ENCODE data around the gene ZDHHC8.

Gene ZDHHC8

DNA sequence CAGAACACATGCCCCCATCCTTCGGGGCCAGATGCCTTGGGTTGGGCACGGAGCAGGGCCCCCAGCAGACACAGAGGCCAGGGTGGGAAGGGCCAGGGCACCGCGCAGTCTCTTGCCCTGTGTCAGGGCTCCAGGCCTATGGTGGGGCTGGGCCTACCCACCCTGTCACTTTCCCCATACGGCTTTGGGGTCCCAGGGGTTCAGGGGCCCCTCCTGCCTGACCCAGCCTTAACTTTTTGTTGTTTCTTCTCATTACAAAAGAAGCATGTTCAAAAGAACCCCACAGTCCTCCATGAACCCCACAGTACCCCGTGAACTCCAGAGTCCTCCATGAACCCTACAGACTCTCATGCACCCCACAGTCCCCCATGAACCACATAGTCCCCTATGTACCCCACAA is 52.2 kb downstream of the ZDHHC8 start:
- DNase-seq: no peak

- DNase-seq: no peak
These were observed 53.0 kb downstream of the ZDHHC8 start for GRCh38 chr22:20184501-20185165.

DNA sequence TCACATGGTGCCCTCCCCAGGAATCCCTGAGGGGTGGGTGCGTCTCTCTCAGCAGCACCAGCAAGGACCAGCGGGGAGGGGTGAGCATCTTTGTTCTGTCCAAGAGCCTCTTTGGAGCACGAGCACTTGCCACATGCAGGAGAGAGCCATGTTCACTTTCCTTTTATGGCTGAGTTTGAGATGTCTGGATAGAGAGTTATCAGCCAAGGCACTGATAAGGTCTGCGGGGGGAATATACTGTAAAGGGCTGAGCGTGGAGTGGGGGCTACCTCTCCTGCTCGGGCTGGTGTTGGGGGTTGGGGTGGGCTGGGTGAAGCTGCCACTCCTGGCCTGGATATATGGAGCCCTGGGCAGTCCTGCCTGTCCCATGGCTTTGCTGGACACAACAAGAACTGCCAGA is 54.1 kb downstream of the ZDHHC8 start:
- no peak for DNase-seq

- DNase-seq: no peak
These were observed 54.7 kb downstream of the ZDHHC8 start for GRCh38 chr22:20186183-20186870.

GRCh38 chr22:20186871-20187546 is 55.4 kb downstream of the ZDHHC8 start:
- DNase-seq: no peak

DNA sequence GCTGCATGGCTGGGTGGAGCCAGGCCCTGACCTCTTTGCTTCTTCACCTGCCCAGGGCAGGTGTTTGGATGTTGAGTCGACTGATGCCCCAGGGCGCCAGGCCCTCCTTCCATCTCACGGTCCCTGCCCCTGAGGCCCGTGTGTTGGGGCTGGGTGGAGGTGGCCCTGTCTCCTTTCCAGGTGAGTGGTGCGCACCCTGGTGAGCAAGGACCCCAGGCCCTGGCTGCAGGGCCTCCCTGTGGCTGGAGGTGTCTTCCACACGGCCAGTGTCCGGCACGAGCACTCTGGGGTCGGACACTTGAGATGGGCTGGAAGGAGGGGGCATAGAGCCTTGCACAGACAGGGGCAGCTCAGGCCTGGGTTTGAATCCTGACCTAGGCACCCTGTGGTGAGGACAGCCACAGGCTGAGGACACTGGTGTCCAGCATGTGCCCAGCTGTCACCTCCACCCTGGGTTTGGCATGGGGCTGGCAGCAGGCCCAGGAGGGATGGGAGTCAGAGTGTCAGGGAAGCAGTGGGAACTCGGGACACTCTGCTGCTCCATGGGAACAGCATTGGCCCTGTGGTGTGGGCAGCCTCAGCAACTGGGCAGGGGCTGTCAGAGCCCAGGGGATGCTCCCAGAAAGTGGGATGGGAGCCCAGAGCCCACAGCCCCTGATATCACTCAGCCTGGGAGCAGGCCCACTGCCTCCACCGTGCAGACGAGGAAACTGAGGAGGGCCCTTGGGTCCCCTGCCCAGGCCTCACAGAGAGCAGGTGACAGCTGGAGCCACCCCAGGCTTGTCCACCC is 56.4 kb downstream of the ZDHHC8 start:
- no peak for DNase-seq

DNA sequence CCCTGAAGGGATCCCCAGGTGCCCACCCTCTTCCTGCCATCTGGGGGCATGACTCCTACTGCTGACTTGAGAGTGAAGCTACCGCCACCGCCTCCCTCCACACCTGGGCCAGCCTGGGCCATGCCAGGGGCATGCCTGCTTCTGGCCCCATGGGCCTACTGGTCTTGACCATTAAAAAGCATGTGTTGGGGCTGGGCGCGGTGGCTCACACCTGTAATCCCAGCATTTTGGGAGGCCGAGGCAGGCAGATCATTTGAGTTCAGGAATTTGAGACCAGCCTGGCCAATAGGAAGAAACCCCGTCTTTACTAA is 56.9 kb downstream of the ZDHHC8 start:
- no peak for DNase-seq

DNA sequence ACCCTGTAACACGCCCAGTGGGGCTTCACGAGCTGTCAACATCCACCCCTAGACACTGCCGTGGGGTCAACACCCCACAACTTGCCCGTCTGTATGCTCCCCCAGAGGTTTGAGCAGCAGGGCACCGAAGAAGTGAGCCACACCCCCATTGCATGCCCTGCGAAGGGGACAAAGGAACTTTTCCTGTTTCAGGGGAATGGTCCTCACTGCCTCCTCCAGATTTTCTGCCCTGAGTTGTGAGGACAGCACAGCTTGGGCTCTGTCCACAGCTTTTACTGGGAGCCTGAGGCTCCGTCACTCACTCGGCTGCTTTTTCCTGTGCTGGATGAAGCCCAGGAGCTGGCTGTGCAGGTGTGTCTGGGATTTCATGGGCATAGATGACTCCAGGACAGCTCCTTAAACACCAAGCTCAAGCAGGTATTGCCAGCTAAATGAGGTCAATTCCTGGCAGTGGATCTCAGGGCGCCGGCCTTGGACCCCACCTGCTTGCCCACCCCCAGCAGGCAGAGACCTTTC is 59.5 kb downstream of the ZDHHC8 start:
- DNase-seq: no peak

GRCh38 chr22:20191803-20192202 is 60.2 kb downstream of the ZDHHC8 start:
- no peak for DNase-seq

DNA sequence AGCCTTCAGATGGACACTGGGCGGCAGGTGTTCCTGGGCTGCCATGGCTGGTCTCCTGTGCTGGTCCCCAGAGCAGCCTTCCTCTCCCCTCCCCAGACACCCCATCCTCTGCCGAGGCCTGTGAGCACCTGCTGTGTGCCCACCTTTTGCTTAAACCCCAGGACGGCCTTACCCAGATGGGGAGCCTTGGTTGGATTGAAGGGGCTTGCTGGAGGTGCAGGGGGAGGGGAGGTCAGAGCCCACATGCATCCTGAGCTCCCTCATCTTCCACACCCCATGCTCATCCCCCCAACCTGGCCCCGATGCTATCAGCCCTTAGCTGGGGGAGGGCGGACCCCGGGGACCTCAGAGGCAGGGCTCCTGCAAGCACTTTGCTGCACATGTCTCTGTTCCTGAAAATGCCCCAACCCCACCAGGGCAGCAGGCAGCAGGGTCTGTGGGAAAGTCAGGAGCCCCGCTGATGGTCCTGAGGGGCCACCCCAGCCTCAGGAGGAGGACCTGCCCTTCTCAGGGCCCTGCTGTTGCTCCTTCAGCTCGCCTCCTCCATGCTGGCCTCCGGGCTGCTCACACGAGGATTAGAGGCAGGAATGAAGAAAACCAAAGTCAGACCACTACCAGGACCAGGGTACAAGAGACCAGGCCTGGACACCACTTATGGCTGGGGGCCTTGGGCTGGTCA is 60.8 kb downstream of the ZDHHC8 start:
- no peak for DNase-seq

DNA sequence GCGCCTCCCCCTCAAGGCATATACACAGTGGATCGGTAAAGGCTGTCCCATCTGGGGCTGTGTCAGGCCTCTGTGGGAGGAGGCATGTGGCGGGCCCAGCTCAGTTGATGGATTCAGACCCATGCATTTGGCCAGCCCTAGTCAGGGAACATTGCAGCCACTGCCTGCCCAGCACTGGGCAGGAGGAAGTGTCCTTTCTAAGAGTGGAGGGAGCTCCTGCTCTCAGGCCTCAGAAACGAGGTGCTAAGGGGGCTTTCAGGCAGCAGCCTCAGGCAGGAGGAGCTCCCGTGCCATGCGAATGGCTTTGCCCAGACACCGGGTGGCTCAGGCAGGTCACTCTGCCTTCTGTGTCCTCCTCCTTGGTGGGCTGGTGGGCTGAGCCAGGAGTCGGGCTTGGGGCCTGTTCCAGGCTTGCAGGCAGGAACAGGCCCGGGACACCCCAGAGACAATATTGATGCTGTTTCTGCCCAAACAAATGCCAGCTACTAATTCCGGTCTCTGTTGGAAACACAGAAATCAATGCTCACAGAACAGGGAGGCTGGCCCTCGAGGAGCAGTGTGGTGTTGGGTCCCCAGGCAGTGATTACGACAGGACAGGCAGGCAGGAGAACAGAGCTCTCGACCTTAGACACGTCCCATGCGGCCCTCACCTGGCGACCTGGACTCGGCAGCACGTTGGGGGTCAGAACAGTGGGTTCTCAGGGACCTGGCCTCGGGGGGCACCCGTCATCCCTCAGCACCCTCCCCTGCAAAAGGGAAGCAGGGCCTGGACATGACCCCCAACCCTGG is 61.6 kb downstream of the ZDHHC8 start:
- DNase-seq: no peak

DNA sequence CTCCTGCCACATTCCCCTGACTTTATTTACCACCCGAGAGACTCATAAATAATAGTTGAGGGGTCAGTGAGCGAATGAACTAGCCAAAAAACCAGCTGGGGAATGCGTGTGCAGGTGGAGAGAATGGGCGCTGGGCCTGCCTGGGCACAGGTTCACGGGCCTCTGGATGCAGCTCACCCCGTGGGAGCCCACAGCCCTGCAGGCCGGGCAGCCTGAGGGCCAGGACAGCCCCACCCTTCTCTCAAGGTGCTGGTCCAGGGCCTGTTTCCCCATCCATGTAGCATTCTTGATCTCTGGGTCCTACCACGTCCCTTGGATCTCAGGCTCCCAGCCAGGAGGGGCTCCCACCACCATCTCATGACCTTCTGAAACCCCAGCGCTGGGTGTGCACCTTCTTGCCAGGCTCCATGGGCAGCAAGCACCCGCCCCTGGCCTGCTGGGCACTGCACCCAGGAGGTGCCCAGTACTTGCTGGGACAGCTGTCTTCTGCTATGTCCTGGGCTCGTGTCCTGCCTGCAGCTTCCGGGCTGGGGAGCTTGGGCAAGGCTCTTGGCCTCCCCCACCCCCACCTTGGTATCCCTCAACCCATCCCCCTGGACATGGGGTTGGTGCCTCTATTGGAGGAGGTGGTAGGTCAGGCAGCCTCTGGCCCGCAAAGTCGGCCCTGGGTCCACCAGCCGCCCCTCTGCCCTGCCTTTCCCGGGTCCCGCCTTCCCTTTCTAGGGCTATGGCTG is 62.3 kb downstream of the ZDHHC8 start:
- no peak for DNase-seq

GRCh38 chr22:20194681-20195593 is 63.3 kb downstream of the ZDHHC8 start:
- no peak for DNase-seq

DNA sequence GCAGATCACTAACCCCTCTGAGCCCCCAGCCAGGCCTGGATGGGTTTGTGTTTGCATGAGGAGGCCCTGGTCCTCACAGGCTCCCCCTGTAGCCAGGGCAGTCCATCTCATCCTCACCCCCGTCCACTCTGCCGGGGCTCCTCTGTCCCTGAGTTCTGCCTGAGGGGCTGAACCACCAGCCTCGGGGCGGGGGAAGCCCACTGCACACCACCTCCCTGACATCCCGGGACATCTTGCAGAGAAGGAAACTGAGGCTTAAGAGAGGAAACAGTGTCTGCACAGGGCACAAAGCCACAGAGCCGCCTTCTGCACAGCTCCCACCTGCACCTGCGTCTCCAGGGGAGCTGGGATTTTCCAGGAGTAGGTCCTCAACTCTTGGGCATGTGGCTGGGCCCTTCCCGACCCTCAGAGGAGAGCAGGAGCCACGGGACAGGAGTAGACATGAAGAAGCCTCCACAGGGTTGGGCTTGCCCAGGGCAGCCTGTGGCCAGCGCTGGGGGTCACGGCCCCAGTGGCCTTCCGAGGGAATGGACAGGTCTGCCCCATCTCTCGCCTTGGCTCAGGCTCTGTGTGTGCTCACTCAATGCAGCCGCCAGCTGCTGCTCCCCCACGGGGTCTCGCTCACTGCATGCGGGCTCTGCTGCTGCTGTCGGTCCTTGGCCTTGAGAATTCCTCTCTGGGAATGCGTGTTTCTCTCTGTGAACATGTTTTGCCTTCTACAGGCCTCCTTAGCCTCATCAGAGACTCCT is 64.7 kb downstream of the ZDHHC8 start:
- no peak for DNase-seq
